SU-DHL-6 (cell line): ENCODE data around the gene EPN1.

Experiments
- H2AFZ ChIP-seq: fragments of 200-600 bp; sonication (generic); 2 replicates; pipeline ENCODE4 v1.6.1; 2014; ENCODE audit warnings: low read depth, mild to moderate bottlenecking, moderate library complexity, mixed read lengths, antibody characterized with exemption, low read length; ENCODE audit not compliant: severe bottlenecking
- H3F3A ChIP-seq: fragments of 200-600 bp; shearing (Covaris generic); 2 replicates; pipeline ENCODE4 v1.6.0; 2016; ENCODE audit warnings: antibody characterized with exemption, mild to moderate bottlenecking; ENCODE audit not compliant: insufficient read depth
- H3K27ac ChIP-seq: fragments of 200-600 bp; sonication (generic); 2 replicates; pipeline ENCODE4 v1.5.1; 2016; ENCODE audit warnings: low read depth, mild to moderate bottlenecking, low read length, moderate library complexity, mixed read lengths
- H3K27me3 ChIP-seq: fragments of 200-600 bp; sonication (generic), shearing (Covaris generic); 2 replicates; pipeline ENCODE4 v1.6.0; 2014; ENCODE audit warnings: mild to moderate bottlenecking, low read length
- H3K36me3 ChIP-seq: fragments of 200-600 bp; sonication (generic); 2 replicates; pipeline ENCODE4 v1.6.1; 2014; ENCODE audit warnings: mild to moderate bottlenecking, low read length, mixed read lengths
- H3K4me2 ChIP-seq: fragments of 300-600, 200-600 bp; shearing (Covaris generic), sonication (generic); 2 replicates; pipeline ENCODE4 v1.6.0; 2014; ENCODE audit warnings: low read length, low read depth, mild to moderate bottlenecking; ENCODE audit not compliant: poor library complexity, severe bottlenecking
- H3K4me3 ChIP-seq: fragments of 200-600 bp; sonication (generic); 2 replicates; pipeline ENCODE4 v1.5.1; 2014; ENCODE audit warnings: antibody characterized with exemption, low read length, mild to moderate bottlenecking, mixed read lengths; ENCODE audit not compliant: insufficient read depth, poor library complexity, severe bottlenecking
- H3K79me2 ChIP-seq: fragments of 200-600 bp; sonication (generic); 2 replicates; pipeline ENCODE4 v1.6.1; 2014; ENCODE audit warnings: mild to moderate bottlenecking, low read length, moderate library complexity; ENCODE audit not compliant: insufficient read depth
- H3K9ac ChIP-seq: fragments of 200-600 bp; sonication (generic); 2 replicates; pipeline ENCODE4 v1.7.0; 2014; ENCODE audit warnings: mild to moderate bottlenecking, low read length
- H3K9me2 ChIP-seq: fragments of 200-600 bp; sonication (generic); replicated peaks from 2 replicates; pipeline ENCODE4 v1.6.1; 2014; ENCODE audit warnings: low read length; ENCODE audit not compliant: insufficient read depth
- H3K9me3 ChIP-seq: fragments of 200-600 bp; sonication (generic); 2 replicates; pipeline ENCODE4 v1.6.1; 2014; ENCODE audit warnings: low read length, mixed read lengths; ENCODE audit not compliant: insufficient read depth
- H4K20me1 ChIP-seq: fragments of 200-600 bp; sonication (generic); 2 replicates; pipeline ENCODE4 v1.6.1; 2014; ENCODE audit warnings: low read depth, mild to moderate bottlenecking, antibody characterized with exemption, low read length, moderate library complexity, mixed read lengths
- CTCF ChIP-seq: fragments of 200-600 bp; sonication (generic); IDR thresholded peaks from one replicate; pipeline ENCODE4 v1.5.1; 2017; ENCODE audit warnings: antibody characterized with exemption, mild to moderate bottlenecking, low read length, moderate library complexity; ENCODE audit not compliant: insufficient read depth, poor library complexity, severe bottlenecking
- EZH2phosphoT487 ChIP-seq: fragments of 200-600 bp; sonication (generic), shearing (Covaris generic); conservative IDR thresholded peaks from 2 replicates; pipeline ENCODE4 v1.6.1; 2018; ENCODE audit warnings: mild to moderate bottlenecking, antibody characterized with exemption, low read length, moderate library complexity, mixed read lengths

The EPN1 gene

DNA sequence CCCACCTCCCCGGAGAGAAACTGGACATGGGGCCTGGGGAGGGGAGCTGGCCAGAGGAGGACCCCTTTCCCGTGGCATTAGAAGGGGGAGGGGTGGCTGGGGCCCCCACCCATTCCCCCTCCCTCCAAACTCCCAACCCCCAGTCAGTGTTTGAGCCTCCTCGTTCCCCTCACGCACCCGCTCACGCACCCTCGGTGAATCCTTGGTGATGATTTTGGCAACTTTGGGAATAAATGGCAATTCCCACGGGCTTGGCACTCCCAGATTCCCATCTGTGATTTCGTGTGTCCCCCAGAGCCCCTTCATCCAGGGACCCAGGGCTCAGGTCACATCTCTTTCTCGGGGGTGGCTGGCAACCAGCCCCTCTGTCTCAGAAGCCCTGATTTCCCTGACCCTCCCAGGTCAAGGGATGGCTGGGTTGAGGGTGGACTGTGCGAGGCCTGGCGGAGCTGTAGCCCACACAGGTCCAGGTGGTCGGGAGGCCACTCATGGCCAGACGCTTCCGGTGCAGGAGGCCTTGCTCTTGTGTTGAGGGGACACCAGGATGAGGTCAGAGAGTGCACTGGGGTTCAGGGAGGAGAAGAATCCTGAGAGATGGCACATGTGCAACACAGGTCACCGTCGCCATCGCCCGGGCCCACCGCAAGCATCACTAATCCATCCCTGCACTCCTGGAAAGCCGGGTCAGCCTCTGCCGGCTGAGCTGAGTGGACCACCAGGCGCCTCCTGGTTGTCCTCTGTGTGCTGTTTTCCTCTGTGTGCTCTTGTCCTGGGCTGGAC lies 20.7 kb downstream of the EPN1 start:
- Histone ChIP-seq H2AFZ (no peak overlapping the region), H3K9ac (no peak overlapping the region), H3K79me2 (no peaks in the 10 kb centered on the region), H3K9me2 (no peaks in the 10 kb centered on the region), H3K27me3 (no peaks in the 10 kb centered on the region), H3K4me3 (no peak overlapping the region), H4K20me1 (no peaks in the 10 kb centered on the region), H3F3A (no peaks in the 10 kb centered on the region), H3K9me3 (no peaks in the 10 kb centered on the region), H3K4me2 (no peak overlapping the region), H3K36me3 (no peaks in the 10 kb centered on the region), H3K27ac (no peak overlapping the region)
- TF ChIP-seq EZH2phosphoT487 (no peak), CTCF (no peak)

DNA sequence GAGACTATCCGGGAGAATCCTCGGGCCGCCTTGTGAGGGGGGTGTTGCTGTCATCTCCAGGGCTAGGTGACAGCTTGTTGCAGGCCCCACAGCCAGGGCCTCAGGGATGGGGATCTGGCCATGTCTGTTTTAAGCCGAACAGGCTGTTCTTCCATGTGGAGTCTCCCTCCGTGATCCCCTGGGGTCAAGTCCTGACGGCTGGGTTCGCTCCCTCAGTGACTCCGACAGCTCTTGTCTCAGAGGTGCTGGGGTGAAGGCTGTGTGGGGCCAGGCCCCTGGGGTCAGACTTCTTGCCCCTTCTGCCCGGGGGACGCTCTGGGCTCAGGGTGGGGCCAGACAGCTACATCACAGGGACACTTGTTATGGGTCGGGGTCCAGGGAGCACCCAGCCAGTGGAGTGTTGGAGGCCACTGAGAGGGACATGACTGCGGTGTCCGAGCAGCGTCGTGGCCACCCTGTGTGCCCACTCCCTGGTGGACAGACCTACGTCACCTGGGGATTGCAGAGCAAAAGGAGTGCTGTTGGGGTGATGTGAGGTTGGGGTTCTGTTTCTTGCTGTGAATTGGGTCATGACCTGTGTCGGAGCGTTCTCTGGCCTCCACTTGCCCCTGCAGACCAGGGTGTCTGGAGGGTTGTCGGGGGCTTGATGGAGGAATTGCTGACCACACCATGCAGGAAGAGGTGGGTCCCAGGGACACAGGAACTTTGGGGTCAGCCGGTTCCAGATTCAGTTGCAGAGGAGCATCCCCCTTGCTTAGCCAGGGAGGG lies 21.5 kb downstream of the EPN1 start:
- Histone ChIP-seq H3K4me2 (no peak overlapping the region), H2AFZ (no peak overlapping the region), H3F3A (no peaks in the 10 kb centered on the region), H3K9me3 (no peaks in the 10 kb centered on the region), H3K9me2 (no peaks in the 10 kb centered on the region), H3K27ac (no peak overlapping the region), H4K20me1 (no peaks in the 10 kb centered on the region), H3K79me2 (no peaks in the 10 kb centered on the region), H3K36me3 (no peaks in the 10 kb centered on the region), H3K27me3 (no peaks in the 10 kb centered on the region), H3K4me3 (no peak overlapping the region), H3K9ac (no peak overlapping the region)
- no peak for TF ChIP-seq EZH2phosphoT487
- no peak for TF ChIP-seq CTCF

DNA sequence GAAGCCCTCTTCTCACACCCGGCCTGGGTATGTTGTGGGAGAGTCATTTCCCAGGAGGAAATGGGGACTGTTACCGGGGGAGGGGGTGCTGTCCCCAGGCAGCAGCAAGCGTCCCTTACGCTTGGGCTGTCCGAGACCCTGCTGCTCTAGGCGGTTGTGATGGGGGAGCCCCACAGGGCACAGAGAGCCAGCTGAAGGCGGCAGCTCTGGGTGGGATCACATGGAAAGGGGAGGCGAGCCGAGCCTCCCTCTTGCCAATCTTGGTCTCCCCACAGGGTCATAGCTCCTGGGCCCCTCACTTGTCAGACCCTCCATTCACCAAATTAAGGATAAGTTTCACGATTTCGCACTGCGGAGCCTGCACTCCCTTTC lies 22.0 kb downstream of the EPN1 start:
- no peaks in the 10 kb centered on the region for H3K9me2 ChIP-seq
- H3K4me2 ChIP-seq: no peak overlapping the region
- no peaks in the 10 kb centered on the region for H3K79me2 ChIP-seq
- H3F3A ChIP-seq: no peaks in the 10 kb centered on the region
- no peak overlapping the region for H2AFZ ChIP-seq
- no peaks in the 10 kb centered on the region for H4K20me1 ChIP-seq
- no peaks in the 10 kb centered on the region for H3K27me3 ChIP-seq
- H3K9ac ChIP-seq: no peak overlapping the region
- H3K36me3 ChIP-seq: no peaks in the 10 kb centered on the region
- H3K9me3 ChIP-seq: no peaks in the 10 kb centered on the region
- TF ChIP-seq EZH2phosphoT487 (no peak), CTCF (no peak)
- H3K4me3 ChIP-seq: no peak overlapping the region
- no peak overlapping the region for H3K27ac ChIP-seq
